ENCODE results near the gene KDM6B.

GRCh38 chr17:7862692-7863437 is 28.8 kb downstream of the KDM6B start:
- TF ChIP-seq MAX (IDR thresholded peaks at IDR 0.05) (no peak), TAF1 (IDR thresholded peaks at IDR 0.05; ENCODE audit: low read depth) (no peak), EP300 (IDR thresholded peaks at IDR 0.05; ENCODE audit: borderline replicate concordance) (no peak)

Measured in Ishikawa (cell line).